HEK293 (cell line): Measurements from ENCODE around the gene RFTN2.

Source experiments
- CTCF ChIP-seq: fragments of 450-650 bp; formaldehyde crosslinking; IDR thresholded peaks from 2 replicates; pipeline ENCODE4 v1.5.1; 2016; ENCODE audit warnings: missing biosample characterization, missing genetic modification characterization
- PRDM1 ChIP-seq: fragments of 450-650 bp; formaldehyde crosslinking; IDR thresholded peaks from 2 replicates; pipeline ENCODE4; 2016; ENCODE audit warnings: missing biosample characterization, missing genetic modification characterization
- REST ChIP-seq: fragments of 450-650 bp; formaldehyde crosslinking; IDR thresholded peaks from 2 replicates; pipeline ENCODE4 v1.5.1; 2016; ENCODE audit warnings: missing biosample characterization, missing genetic modification characterization
- SETDB1 ChIP-seq: IDR thresholded peaks from one replicate; pipeline ENCODE4 v1.6.1; 2017; ENCODE audit warnings: mild to moderate bottlenecking, low read length, moderate library complexity, mixed read lengths; ENCODE audit not compliant: insufficient read length
- SP2 ChIP-seq: fragments of 450-650 bp; formaldehyde crosslinking; IDR thresholded peaks from 2 replicates; pipeline ENCODE4 v1.5.1; 2016; ENCODE audit warnings: missing biosample characterization, missing genetic modification characterization
- TCF7L2 ChIP-seq: IDR thresholded peaks from 2 replicates; pipeline ENCODE4 v1.6.1; 2011; ENCODE audit warnings: low read depth, mild to moderate bottlenecking, inconsistent platforms, low read length, moderate library complexity, borderline replicate concordance
- ZBTB1 ChIP-seq: fragments of 450-650 bp; formaldehyde crosslinking; IDR thresholded peaks from 2 replicates; pipeline ENCODE4 v1.5.1; 2016; ENCODE audit warnings: missing biosample characterization, missing genetic modification characterization
- ZBTB11 ChIP-seq: fragments of 450-650 bp; formaldehyde crosslinking; conservative IDR thresholded peaks from 2 replicates; pipeline ENCODE4 v1.5.1; 2016; ENCODE audit warnings: low read depth, missing biosample characterization, missing genetic modification characterization
- ZNF274 ChIP-seq, 2 experiments: fragments of 200-500 bp in 1 of 2; fragments of 450-650 bp in 1 of 2; sonication (Bioruptor generic) in 1 of 2; formaldehyde crosslinking in 1 of 2; IDR thresholded peaks; 2 replicates each; pipeline versions ENCODE4 v1.5.1 to v1.6.1; 2014 to 2016; ENCODE audit warnings: borderline replicate concordance in 1 of 2, inconsistent platforms in 1 of 2, low read length in 1 of 2, missing biosample characterization in 1 of 2, missing genetic modification characterization in 1 of 2
- ZNF423 ChIP-seq: fragments of 450-650 bp; formaldehyde crosslinking; IDR thresholded peaks from 2 replicates; pipeline ENCODE4 v1.5.1; 2016; ENCODE audit warnings: missing biosample characterization, missing genetic modification characterization
- ZNF544 ChIP-seq: fragments of 450-650 bp; formaldehyde crosslinking; IDR thresholded peaks from 2 replicates; pipeline ENCODE4 v1.5.0; 2017; ENCODE audit warnings: missing biosample characterization, missing genetic modification characterization
- ZNF621 ChIP-seq: fragments of 450-650 bp; formaldehyde crosslinking; IDR thresholded peaks from 2 replicates; pipeline ENCODE4 v1.5.1; 2017; ENCODE audit warnings: missing biosample characterization, missing genetic modification characterization
- ZSCAN23 ChIP-seq: fragments of 450-650 bp; formaldehyde crosslinking; IDR thresholded peaks from 2 replicates; pipeline ENCODE4 v1.5.1; 2016; ENCODE audit warnings: missing biosample characterization, missing genetic modification characterization

GRCh38 chr2:197547163-197547900, 128.1 kb downstream of the RFTN2 start:
- TF ChIP-seq ZSCAN23 (tag by site-specific recombination) (no peak), ZNF274 (IDR thresholded peaks at IDR 0.05; ENCODE audit: low read length) (no peak), ZNF274 (tag by site-specific recombination; IDR thresholded peaks at IDR 0.05; ENCODE audit: borderline replicate concordance) (no peak), ZBTB11 (tag by site-specific recombination) (no peak), ZNF544 (tag by site-specific recombination) (no peak), CTCF (tag by site-specific recombination) (no peak), ZNF621 (no peak), ZBTB1 (tag by site-specific recombination) (no peak), TCF7L2 (no peak), PRDM1 (no peak), SETDB1 (no peak), ZNF423 (tag by site-specific recombination) (no peak), SP2 (tag by site-specific recombination) (no peak), REST (tag by site-specific recombination) (no peak)
